Vagina (tissue), 2 donors: ENCODE data around the gene VPS13C.

ENCODE experiments used
- POLR2A ChIP-seq, 2 donors: fragments of 450-650 bp; IDR thresholded peaks; one replicate each; pipeline ENCODE4 v1.6.1; 2017; ENCODE audit warnings: antibody characterized with exemption in 2 of 2, mild to moderate bottlenecking in 2 of 2, moderate library complexity in 2 of 2
- TF ChIP-seq, protein P1 (sequence below), 3 experiments: fragments of 450-650 bp in 2 of 3; fragments of 200-600 bp in 1 of 3; sonication (generic) in 1 of 3; IDR thresholded peaks; one replicate each; pipeline ENCODE4 v1.5.1; 2017 to 2019; ENCODE audit warnings: antibody characterized with exemption in 3 of 3, mild to moderate bottlenecking in 2 of 3, moderate library complexity in 2 of 3

DNA sequence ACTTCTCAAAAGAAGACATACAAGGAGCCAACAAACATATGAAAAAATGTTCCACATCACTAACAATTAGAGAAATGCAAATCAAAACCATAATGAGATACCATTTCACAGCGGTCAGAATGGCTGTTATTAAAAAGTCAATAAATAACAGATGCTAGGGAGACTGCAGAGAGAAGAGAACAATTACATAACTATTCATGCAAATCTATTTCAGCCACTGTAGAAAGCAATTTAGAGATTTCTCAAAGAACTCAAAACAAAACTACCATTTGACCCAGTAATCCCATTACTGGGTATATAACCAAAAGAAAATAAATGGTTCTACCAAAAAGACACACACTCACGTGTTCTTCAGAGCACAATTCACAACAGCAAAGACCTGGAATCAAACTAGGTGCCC lies 116.3 kb downstream of the VPS13C start:
- TF ChIP-seq, protein P1, sequence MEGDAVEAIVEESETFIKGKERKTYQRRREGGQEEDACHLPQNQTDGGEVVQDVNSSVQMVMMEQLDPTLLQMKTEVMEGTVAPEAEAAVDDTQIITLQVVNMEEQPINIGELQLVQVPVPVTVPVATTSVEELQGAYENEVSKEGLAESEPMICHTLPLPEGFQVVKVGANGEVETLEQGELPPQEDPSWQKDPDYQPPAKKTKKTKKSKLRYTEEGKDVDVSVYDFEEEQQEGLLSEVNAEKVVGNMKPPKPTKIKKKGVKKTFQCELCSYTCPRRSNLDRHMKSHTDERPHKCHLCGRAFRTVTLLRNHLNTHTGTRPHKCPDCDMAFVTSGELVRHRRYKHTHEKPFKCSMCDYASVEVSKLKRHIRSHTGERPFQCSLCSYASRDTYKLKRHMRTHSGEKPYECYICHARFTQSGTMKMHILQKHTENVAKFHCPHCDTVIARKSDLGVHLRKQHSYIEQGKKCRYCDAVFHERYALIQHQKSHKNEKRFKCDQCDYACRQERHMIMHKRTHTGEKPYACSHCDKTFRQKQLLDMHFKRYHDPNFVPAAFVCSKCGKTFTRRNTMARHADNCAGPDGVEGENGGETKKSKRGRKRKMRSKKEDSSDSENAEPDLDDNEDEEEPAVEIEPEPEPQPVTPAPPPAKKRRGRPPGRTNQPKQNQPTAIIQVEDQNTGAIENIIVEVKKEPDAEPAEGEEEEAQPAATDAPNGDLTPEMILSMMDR (IDR thresholded peaks at IDR 0.05) = no peak
- no peak for TF ChIP-seq POLR2A (IDR thresholded peaks at IDR 0.05)
